ENCODE measurements around the gene APOBEC4.

DNA sequence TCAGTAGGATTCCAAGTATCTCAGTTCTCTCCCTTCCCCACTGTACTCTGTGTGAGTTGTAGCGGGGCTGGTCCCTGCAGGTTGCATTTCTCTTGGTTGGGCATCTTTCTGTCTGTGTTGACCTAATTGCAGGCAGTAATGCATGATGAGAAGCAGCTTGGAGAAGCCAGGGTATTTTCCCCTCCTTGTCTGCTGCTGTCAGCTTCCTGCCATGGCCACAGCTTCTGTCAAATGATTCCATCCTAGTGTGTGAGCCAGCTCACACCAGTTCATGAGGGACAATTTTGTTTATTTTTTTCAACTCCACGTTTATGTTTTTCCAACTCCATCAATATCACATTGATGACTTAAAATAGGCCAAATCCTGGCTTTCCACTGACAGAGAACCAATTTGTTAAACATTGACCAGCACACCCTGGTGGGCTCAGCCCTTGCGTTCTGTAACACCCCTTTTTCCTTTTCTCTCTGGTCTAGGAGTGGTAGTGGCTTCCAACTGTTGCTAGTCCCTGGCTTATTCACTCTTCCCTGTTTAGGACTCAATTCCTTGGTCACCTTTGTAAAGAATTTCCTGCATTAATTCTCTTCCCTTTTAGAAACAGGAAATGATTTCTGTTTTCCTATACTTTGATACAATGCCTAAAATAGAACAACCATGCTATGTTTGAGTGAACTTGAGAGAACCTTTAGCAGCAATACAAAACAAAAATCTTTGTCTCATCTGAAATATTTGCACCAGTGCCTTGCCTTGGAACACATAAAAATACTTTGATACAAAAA lies 44.9 kb upstream of the APOBEC4 start:
- TF ChIP-seq, protein P1, sequence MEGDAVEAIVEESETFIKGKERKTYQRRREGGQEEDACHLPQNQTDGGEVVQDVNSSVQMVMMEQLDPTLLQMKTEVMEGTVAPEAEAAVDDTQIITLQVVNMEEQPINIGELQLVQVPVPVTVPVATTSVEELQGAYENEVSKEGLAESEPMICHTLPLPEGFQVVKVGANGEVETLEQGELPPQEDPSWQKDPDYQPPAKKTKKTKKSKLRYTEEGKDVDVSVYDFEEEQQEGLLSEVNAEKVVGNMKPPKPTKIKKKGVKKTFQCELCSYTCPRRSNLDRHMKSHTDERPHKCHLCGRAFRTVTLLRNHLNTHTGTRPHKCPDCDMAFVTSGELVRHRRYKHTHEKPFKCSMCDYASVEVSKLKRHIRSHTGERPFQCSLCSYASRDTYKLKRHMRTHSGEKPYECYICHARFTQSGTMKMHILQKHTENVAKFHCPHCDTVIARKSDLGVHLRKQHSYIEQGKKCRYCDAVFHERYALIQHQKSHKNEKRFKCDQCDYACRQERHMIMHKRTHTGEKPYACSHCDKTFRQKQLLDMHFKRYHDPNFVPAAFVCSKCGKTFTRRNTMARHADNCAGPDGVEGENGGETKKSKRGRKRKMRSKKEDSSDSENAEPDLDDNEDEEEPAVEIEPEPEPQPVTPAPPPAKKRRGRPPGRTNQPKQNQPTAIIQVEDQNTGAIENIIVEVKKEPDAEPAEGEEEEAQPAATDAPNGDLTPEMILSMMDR (IDR thresholded peaks at IDR 0.05): no peak
- TF ChIP-seq POLR2A (IDR thresholded peaks at IDR 0.05) (no peak), POLR2AphosphoS5 (IDR thresholded peaks at IDR 0.05) (no peak)

All from stomach (tissue), 4 donors.